ENCODE data around the gene NDUFB2. TPM values are rescaled to one million over a fixed set of nuclear protein-coding genes. Genes with fewer than 3 reads are reported as not detected.

The NDUFB2 gene
- total RNA-seq, 1 donor from 2014 or later, result 99.5 TPM

DNA sequence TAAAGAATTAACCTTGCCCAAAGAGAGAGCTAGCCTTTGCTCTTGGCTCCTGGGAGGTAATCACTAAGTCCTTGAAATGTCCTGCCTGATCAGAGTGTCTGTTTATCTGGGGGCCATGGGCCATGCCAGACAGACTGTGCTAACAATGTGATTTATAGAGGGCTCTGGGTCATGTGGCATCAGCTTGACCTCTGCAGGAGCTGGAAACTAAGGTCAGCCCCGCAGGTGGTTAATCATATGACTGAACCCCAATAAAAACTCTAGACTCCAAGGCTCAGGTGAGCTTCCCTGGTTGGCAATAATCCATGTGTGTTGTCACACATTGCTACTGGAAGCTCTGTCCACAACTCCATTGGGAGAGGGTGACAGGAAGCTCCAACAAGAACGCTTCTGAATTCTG lies 47.5 kb downstream of the NDUFB2 start:
- Histone ChIP-seq H3K36me3 (ENCODE audit: control insufficient read depth, insufficient read depth, low read length) (no peaks in the 10 kb centered on the region), H3K4me3 (ENCODE audit: low read depth, low read length) (no peak overlapping the region), H3K27me3 (ENCODE audit: control insufficient read depth, insufficient read depth, low read length) (no peaks in the 10 kb centered on the region)
- no peak for FAIRE-seq
- DNase-seq (ENCODE audit: low read depth), result no peak
- TF ChIP-seq, protein P1, sequence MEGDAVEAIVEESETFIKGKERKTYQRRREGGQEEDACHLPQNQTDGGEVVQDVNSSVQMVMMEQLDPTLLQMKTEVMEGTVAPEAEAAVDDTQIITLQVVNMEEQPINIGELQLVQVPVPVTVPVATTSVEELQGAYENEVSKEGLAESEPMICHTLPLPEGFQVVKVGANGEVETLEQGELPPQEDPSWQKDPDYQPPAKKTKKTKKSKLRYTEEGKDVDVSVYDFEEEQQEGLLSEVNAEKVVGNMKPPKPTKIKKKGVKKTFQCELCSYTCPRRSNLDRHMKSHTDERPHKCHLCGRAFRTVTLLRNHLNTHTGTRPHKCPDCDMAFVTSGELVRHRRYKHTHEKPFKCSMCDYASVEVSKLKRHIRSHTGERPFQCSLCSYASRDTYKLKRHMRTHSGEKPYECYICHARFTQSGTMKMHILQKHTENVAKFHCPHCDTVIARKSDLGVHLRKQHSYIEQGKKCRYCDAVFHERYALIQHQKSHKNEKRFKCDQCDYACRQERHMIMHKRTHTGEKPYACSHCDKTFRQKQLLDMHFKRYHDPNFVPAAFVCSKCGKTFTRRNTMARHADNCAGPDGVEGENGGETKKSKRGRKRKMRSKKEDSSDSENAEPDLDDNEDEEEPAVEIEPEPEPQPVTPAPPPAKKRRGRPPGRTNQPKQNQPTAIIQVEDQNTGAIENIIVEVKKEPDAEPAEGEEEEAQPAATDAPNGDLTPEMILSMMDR (IDR thresholded peaks at IDR 0.05; ENCODE audit: insufficient read depth, low read length, severe bottlenecking), result no peak

DNA sequence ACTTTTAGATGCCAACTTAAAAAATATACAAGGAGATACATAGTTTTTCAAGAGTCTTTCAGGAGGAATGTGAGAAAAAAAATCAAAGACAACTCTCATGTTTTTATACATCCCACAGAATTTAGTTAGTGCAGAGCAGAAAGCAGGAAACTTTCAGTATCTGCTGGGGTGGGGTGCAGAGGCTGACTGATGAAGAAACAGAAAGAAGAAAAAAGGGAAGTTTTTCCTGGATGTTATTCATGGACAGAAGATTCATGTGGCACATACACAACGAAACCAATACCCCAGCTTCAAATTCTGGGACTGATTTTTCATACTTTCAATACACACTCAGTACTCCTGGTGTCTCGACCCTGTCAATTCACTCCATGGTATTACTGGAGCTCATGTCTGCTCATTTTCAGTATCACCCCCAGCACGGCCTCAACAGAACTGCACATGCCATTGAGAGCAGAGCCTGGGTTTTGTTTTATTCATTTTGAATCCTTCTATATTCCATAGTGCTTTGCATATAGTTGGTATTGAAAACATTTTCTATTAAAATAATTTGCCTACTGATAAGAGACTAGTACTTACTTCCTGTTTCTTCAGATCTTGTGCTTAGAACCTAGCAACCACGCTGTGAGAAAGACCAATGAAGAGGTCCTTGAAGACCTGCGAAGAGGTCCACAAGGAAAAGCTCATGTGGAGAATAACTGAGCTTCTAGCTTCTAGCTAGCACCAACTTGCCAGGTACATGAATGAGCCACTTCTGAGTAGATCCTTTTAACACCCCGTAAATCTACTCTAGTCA lies 49.0 kb downstream of the NDUFB2 start:
- Histone ChIP-seq H3K4me3 (ENCODE audit: low read depth, low read length) (no peak overlapping the region), H3K36me3 (ENCODE audit: control insufficient read depth, insufficient read depth, low read length) (no peaks in the 10 kb centered on the region), H3K27me3 (ENCODE audit: control insufficient read depth, insufficient read depth, low read length) (no peaks in the 10 kb centered on the region)
- TF ChIP-seq, protein P1 (IDR thresholded peaks at IDR 0.05; ENCODE audit: insufficient read depth, low read length, severe bottlenecking), result no peak
- DNase-seq (ENCODE audit: low read depth) (no peak), FAIRE-seq (no peak)

DNA sequence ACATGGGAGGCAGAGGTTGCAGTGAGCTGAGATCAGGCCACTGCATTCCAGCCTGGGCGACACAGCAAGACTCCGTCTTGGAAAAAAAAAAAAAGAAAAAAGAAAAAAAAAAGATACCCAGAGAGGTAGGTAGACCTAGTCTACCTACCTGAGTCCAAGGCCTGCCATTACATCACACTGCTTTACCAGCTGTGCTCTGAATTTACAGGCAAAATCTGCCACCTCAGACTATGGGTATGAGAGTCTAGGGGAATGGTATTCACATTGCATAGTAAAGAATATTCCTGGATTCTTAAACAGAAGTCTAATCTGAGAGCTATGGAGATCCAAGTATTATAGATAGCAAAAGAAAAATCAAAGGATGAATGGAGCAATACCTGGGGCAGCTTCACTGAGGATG lies 50.2 kb downstream of the NDUFB2 start:
- DNase-seq (ENCODE audit: low read depth) (no peak), FAIRE-seq (no peak)
- Histone ChIP-seq H3K4me3 (ENCODE audit: low read depth, low read length) (no peak overlapping the region), H3K27me3 (ENCODE audit: control insufficient read depth, insufficient read depth, low read length) (no peaks in the 10 kb centered on the region), H3K36me3 (ENCODE audit: control insufficient read depth, insufficient read depth, low read length) (no peaks in the 10 kb centered on the region)
- TF ChIP-seq, protein P1 (IDR thresholded peaks at IDR 0.05; ENCODE audit: insufficient read depth, low read length, severe bottlenecking), result no peak

DNA sequence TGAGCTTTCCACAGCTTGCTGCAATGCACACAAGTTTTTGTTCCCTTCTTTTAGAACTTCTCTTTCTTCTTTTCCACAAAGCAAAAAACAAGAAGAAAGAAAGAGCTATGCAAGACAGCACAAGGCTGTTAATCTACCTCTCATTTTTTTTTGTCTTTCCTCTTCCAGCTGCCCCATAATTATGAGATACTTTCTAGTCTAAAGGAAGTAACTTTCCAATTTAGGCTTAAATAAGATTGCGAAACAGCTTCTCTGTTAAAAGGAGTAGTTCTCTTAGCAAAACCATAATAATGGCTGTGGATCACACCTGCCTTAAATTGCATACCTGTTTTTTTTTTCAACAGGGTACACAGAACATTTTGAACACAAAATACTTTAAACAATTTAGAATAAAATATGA lies 56.0 kb downstream of the NDUFB2 start:
- no peaks in the 10 kb centered on the region for H3K27me3 ChIP-seq (ENCODE audit: control insufficient read depth, insufficient read depth, low read length)
- no peaks in the 10 kb centered on the region for H3K36me3 ChIP-seq (ENCODE audit: control insufficient read depth, insufficient read depth, low read length)
- no peak overlapping the region for H3K4me3 ChIP-seq (ENCODE audit: low read depth, low read length)
- TF ChIP-seq, protein P1 (IDR thresholded peaks at IDR 0.05; ENCODE audit: insufficient read depth, low read length, severe bottlenecking), result no peak
- no peak for FAIRE-seq
- no peak for DNase-seq (ENCODE audit: low read depth)

DNA sequence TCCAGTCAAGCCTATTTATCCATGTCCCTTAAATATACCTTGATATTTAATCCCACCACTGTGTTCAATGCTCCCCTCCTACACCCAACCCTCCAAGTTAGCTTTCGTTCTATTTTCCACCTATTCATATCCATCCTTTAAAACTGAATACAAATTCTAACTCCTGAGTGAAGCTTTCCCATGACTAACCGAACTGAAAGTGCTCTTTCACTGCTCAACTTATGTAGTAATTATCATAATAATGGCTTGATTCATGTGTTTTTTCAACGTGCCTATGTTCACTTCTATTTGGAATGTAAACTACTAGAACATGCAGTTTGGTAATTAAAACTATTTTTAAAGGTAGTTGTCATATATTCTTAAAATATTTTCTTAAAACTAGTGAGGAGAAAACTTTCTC lies 58.0 kb downstream of the NDUFB2 start:
- FAIRE-seq, result no peak
- DNase-seq (ENCODE audit: low read depth), result no peak
- no peak overlapping the region for H3K4me3 ChIP-seq (ENCODE audit: low read depth, low read length)
- TF ChIP-seq, protein P1 (IDR thresholded peaks at IDR 0.05; ENCODE audit: insufficient read depth, low read length, severe bottlenecking), result no peak
- H3K27me3 ChIP-seq (ENCODE audit: control insufficient read depth, insufficient read depth, low read length), result no peaks in the 10 kb centered on the region
- no peaks in the 10 kb centered on the region for H3K36me3 ChIP-seq (ENCODE audit: control insufficient read depth, insufficient read depth, low read length)

Other genes with a start within 250 kb of the NDUFB2 start
- gene MKRN1, start 217.2 kb upstream of the NDUFB2 start, total RNA-seq, result 93.6 and 99.5 TPM in 2 replicates
- gene DENND2A, start 55.9 kb upstream of the NDUFB2 start, total RNA-seq, result 0.26 TPM in 1 of 2 replicates, not detected in the other
- gene ADCK2, start 23.8 kb upstream of the NDUFB2 start, total RNA-seq, result 74.2 and 100 TPM in 2 replicates
- 11.3 and 16.8 TPM in 2 replicates for gene BRAF, start 228.2 kb downstream of the NDUFB2 start, total RNA-seq

Measured in bronchial epithelial cell (primary cell).